HEK293 (cell line): Measurements from ENCODE around the gene SPRR5.

ENCODE experiments used
- CTCF ChIA-PET: fragments of 350-600 bp; formaldehyde crosslinking; extraction: SDS; loops from one replicate; lab custom pipeline; 2021; ENCODE audit warnings: antibody characterized with exemption; lab: Yijun Ruan, JAX
- POLR2A ChIA-PET: fragments of 300-600 bp; formaldehyde crosslinking; extraction: SDS; loops from one replicate; lab custom pipeline; 2020; ENCODE audit warnings: antibody characterized with exemption, inconsistent platforms; lab: Yijun Ruan, JAX
- H3K27ac ChIP-seq: fragments of 200-500 bp; sonication (Bioruptor generic); 2 replicates; pipeline ENCODE4 v1.5.1; 2014; ENCODE audit warnings: low read depth, low read length, control low read depth, inconsistent platforms; ENCODE audit errors: extremely low read depth
- H3K36me3 ChIP-seq, 2 experiments: fragments of 200-500 bp in 1 of 2; sonication (Bioruptor generic) in 1 of 2; 1 replicate in 1 of 2; 2 replicates in 1 of 2; pipeline ENCODE4 v1.5.1; 2014 to 2017; ENCODE audit warnings: inconsistent platforms in 2 of 2, low read length in 2 of 2; ENCODE audit not compliant: control insufficient read depth in 2 of 2, insufficient read depth in 1 of 2
- H3K4me1 ChIP-seq: fragments of 200-500 bp; sonication (Bioruptor generic); 2 replicates; pipeline ENCODE4 v1.5.1; 2014; ENCODE audit warnings: mild to moderate bottlenecking, low read length, inconsistent platforms; ENCODE audit not compliant: control insufficient read depth, insufficient read depth
- H3K4me3 ChIP-seq: 2 replicates; pipeline ENCODE4 v1.5.1; 2011; ENCODE audit warnings: low read depth, mild to moderate bottlenecking, control low read depth, low read length, moderate library complexity
- H3K9me3 ChIP-seq: fragments of 200-500 bp; sonication (Bioruptor generic); 2 replicates; pipeline ENCODE4 v1.5.1; 2014; ENCODE audit warnings: low read depth, low read length, inconsistent platforms; ENCODE audit not compliant: control insufficient read depth, insufficient read depth
- HOXC10 ChIP-seq: sonication (generic); formaldehyde crosslinking; IDR thresholded peaks from 2 replicates; pipeline ENCODE4 v1.8.1; 2023; ENCODE audit warnings: mild to moderate bottlenecking, missing genetic modification reagents
- SCRT1 ChIP-seq: fragments of 450-650 bp; formaldehyde crosslinking; IDR thresholded peaks from 2 replicates; pipeline ENCODE4 v1.5.1; 2016; ENCODE audit warnings: missing biosample characterization, missing genetic modification characterization, borderline replicate concordance
- SCRT2 ChIP-seq: fragments of 450-650 bp; formaldehyde crosslinking; IDR thresholded peaks from 2 replicates; pipeline ENCODE4 v1.5.1; 2016; ENCODE audit warnings: missing biosample characterization, missing genetic modification characterization
- SETDB1 ChIP-seq: IDR thresholded peaks from one replicate; pipeline ENCODE4 v1.6.1; 2017; ENCODE audit warnings: mild to moderate bottlenecking, low read length, moderate library complexity, mixed read lengths; ENCODE audit not compliant: insufficient read length
- SP3 ChIP-seq: fragments of 450-650 bp; formaldehyde crosslinking; IDR thresholded peaks from 2 replicates; pipeline ENCODE4 v1.5.1; 2016; ENCODE audit warnings: missing biosample characterization, missing genetic modification characterization
- TSHZ1 ChIP-seq: fragments of 450-650 bp; formaldehyde crosslinking; IDR thresholded peaks from 2 replicates; pipeline ENCODE4 v1.5.1; 2016; ENCODE audit warnings: missing biosample characterization, missing genetic modification characterization, borderline replicate concordance
- ZNF211 ChIP-seq: fragments of 450-650 bp; formaldehyde crosslinking; IDR thresholded peaks from 2 replicates; pipeline ENCODE4 v1.5.1; 2016; ENCODE audit warnings: low read depth, missing biosample characterization, missing genetic modification characterization
- ZNF23 ChIP-seq: fragments of 450-650 bp; formaldehyde crosslinking; IDR thresholded peaks from 2 replicates; pipeline ENCODE4 v1.5.1; 2016; ENCODE audit warnings: missing biosample characterization, missing genetic modification characterization, borderline replicate concordance
- ZNF280C ChIP-seq: fragments of 450-650 bp; formaldehyde crosslinking; IDR thresholded peaks from 2 replicates; pipeline ENCODE4 v1.5.1; 2016; ENCODE audit warnings: missing biosample characterization, missing genetic modification characterization
- ZNF398 ChIP-seq: fragments of 450-650 bp; formaldehyde crosslinking; IDR thresholded peaks from 2 replicates; pipeline ENCODE4 v1.5.1; 2017; ENCODE audit warnings: missing biosample characterization, missing genetic modification characterization
- ZNF48 ChIP-seq: fragments of 450-650 bp; formaldehyde crosslinking; IDR thresholded peaks from 2 replicates; pipeline ENCODE4 v1.5.1; 2016; ENCODE audit warnings: missing biosample characterization, missing genetic modification characterization
- ZNF571 ChIP-seq: fragments of 450-650 bp; formaldehyde crosslinking; IDR thresholded peaks from 2 replicates; pipeline ENCODE4 v1.5.0; 2017; ENCODE audit warnings: missing biosample characterization, missing genetic modification characterization
- ZNF645 ChIP-seq: fragments of 450-650 bp; formaldehyde crosslinking; IDR thresholded peaks from 2 replicates; pipeline ENCODE4; 2016; ENCODE audit warnings: missing biosample characterization, missing genetic modification characterization
- ZNF692 ChIP-seq: fragments of 450-650 bp; formaldehyde crosslinking; IDR thresholded peaks from 2 replicates; pipeline ENCODE4 v1.5.1; 2016; ENCODE audit warnings: missing biosample characterization, missing genetic modification characterization
- ZSCAN23 ChIP-seq: fragments of 450-650 bp; formaldehyde crosslinking; IDR thresholded peaks from 2 replicates; pipeline ENCODE4 v1.5.1; 2016; ENCODE audit warnings: missing biosample characterization, missing genetic modification characterization
- ZSCAN30 ChIP-seq: fragments of 450-650 bp; IDR thresholded peaks from 2 replicates; pipeline ENCODE4 v1.5.1; 2018; ENCODE audit warnings: missing biosample characterization, mild to moderate bottlenecking, missing genetic modification characterization, moderate library complexity

The SPRR5 gene

GRCh38 chr1:152946248-152946647 is 758 bp upstream of the SPRR5 start (continued):
- TF ChIP-seq ZSCAN23 (no peak), SP3 (tag by site-specific recombination) (no peak)

GRCh38 chr1:152951711-152952110 is 4.7 kb downstream of the SPRR5 start:
- Histone ChIP-seq H3K27ac (no peak overlapping the region), H3K4me1 (no peaks in the 10 kb centered on the region), H3K4me3 (no peak overlapping the region), H3K9me3 (no peaks in the 10 kb centered on the region), H3K36me3 (no peaks in the 10 kb centered on the region)
- TF ChIP-seq ZNF398 (tag by site-specific recombination) (no peak), ZSCAN30 (tag by site-specific recombination) (no peak), ZNF48 (tag by site-specific recombination) (no peak), ZNF571 (no peak), ZNF211 (tag by site-specific recombination) (no peak), SETDB1 (no peak), SCRT2 (tag by site-specific recombination) (no peak), ZNF692 (no peak), HOXC10 (no peak), ZNF645 (tag by site-specific recombination) (no peak), TSHZ1 (tag by site-specific recombination) (no peak), SCRT1 (tag by site-specific recombination) (no peak), ZNF23 (tag by site-specific recombination) (no peak), ZNF280C (no peak)
- CTCF ChIA-PET = no interaction called here
- POLR2A ChIA-PET = no interaction called here
